GM13977 (cell line): ENCODE data around the gene NFATC2IP.
"Not testable (repeated sequence)": the region's sequence is repeated elsewhere in the genome, so short reads cannot be mapped to it uniquely, and the experiment has no call there.

Source experiments
- DNase-seq: peaks from one replicate; pipeline ENCODE4 v3.0.0; 2012; ENCODE audit warnings: low spot score
- CTCF ChIP-seq: IDR thresholded peaks from 2 replicates; pipeline ENCODE4 v1.5.1; 2012; ENCODE audit warnings: mild to moderate bottlenecking, control low read depth; ENCODE audit not compliant: insufficient read depth; ENCODE audit errors: extremely low read depth, missing control alignments
- in situ Hi-C: fragments of 300-500 bp; cut with MboI; formaldehyde crosslinking; loops from one replicate; pipeline ENCODE4 v1.12.0; 2022; ENCODE audit warnings: low sequenced_read_pairs, low pct_unique_long_range_greater_than_20kb, mixed read lengths, inconsistent platforms; ENCODE audit not compliant: unreplicated experiment

The NFATC2IP gene

GRCh38 chr16:28977703-28978662 lies 27.2 kb downstream of the NFATC2IP start:
- in situ Hi-C loops, result no loop called here
- peak; percentile 60 for TF ChIP-seq CTCF
- DNase-seq, result peak; percentile 60

- in situ Hi-C loops, DNase-seq: not testable (repeated sequence)
- peak; percentile 24 for TF ChIP-seq CTCF
Measured at GRCh38 chr16:28980330-28980729, 29.6 kb downstream of the NFATC2IP start.

- in situ Hi-C loops, result no loop called here
- no peak for TF ChIP-seq CTCF
- no peak for DNase-seq
Measured at GRCh38 chr16:28980929-28981328, 30.2 kb downstream of the NFATC2IP start.

GRCh38 chr16:28981517-28981916 lies 30.8 kb downstream of the NFATC2IP start:
- TF ChIP-seq CTCF, result peak; percentile 55
- DNase-seq, result peak; percentile 58
- in situ Hi-C loops, result no loop called here

GRCh38 chr16:28982418-28982817 lies 31.7 kb downstream of the NFATC2IP start:
- no peak for DNase-seq
- in situ Hi-C loops, result no loop called here
- TF ChIP-seq CTCF, result no peak

- no peak for DNase-seq
- in situ Hi-C loops, result no loop called here
- no peak for TF ChIP-seq CTCF
Measured at GRCh38 chr16:28982949-28983348, 32.2 kb downstream of the NFATC2IP start.
